Stimulated activated CD8-positive, alpha-beta memory T cell treated with anti-CD3 and anti-CD28 coated beads, Interleukin-12 subunit alpha, Interleukin-12 subunit beta, amount 100 ng/mL, for 24 hours (primary cell): ENCODE results near the gene MDM2.
"Not testable (repeated sequence)": the region's sequence is repeated elsewhere in the genome, so short reads cannot be mapped to it uniquely, and the experiment has no call there.

ENCODE experiments used
- DNase-seq: peaks from one replicate; pipeline ENCODE4 v3.0.0-alpha.2; 2020; ENCODE audit errors: extremely low read depth

MDM2 gene

DNA sequence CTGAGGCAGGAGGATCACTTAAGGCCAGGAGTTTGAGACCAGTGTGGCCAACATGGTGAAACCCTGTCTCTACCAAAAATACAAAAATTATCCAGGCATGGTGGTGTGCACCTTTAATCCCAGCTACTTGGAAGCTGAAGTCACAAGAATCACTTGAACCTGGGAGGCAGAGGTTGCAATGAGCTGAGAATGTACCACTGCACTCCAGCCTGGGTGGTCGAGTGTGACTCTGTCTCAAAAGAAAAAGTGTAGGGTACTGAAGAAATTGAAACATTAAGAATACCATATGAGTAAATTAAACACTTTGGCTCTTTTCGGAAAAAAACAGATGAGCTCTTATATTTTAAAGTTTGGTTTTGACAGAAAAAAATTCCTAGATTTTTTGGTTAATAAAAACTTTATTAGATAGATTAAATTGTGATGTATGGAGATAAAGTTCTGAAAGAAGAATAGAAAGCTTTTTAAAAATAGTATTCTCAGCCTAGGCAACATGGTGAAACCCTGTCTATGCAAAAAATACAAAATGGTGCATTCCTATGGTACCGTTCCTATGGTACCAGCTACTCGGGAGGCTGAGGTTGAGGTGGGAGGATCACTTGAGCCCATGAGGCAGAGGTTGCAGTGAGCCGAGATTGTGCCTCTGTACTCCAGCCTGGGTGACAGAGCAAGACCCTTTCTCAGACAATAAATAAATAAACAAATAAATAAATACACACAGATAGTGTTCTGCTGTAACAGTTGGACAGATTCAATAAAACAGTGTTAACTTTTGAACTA, 20.1 kb downstream of the MDM2 start:
- DNase-seq = no peak

DNA sequence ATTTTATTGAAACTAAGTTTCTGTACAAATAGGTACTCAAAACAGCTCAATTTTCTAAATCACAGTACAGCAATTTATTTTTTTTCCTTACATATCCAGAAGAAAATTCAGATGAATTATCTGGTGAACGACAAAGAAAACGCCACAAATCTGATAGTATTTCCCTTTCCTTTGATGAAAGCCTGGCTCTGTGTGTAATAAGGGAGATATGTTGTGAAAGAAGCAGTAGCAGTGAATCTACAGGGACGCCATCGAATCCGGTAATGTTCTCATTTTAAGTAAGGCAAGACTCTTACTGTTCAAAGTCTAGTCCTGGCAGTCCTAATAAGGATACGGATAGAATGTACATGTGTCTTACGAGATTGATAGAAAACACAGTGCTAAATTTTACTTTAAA, 20.7 kb downstream of the MDM2 start:
- no peak for DNase-seq

DNA sequence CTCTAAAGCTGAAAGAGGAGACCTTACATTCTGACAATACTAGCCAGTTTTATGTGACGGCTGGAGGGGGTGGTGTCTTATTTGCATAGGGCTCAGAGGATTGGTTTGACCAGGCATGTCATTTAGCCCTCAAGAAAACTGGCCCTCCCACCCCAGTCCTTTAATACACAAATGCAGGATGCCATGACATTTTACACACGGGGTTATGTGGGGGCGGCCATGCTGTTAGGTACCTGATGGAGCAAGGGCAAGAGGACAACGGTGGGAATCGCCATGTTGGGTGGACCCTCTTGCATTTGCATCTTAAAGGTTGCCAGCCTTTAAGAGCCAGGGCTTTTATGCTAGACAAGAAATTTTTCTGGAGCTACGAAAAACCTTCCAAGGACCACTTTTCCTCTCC, 23.3 kb downstream of the MDM2 start:
- DNase-seq = no peak

DNA sequence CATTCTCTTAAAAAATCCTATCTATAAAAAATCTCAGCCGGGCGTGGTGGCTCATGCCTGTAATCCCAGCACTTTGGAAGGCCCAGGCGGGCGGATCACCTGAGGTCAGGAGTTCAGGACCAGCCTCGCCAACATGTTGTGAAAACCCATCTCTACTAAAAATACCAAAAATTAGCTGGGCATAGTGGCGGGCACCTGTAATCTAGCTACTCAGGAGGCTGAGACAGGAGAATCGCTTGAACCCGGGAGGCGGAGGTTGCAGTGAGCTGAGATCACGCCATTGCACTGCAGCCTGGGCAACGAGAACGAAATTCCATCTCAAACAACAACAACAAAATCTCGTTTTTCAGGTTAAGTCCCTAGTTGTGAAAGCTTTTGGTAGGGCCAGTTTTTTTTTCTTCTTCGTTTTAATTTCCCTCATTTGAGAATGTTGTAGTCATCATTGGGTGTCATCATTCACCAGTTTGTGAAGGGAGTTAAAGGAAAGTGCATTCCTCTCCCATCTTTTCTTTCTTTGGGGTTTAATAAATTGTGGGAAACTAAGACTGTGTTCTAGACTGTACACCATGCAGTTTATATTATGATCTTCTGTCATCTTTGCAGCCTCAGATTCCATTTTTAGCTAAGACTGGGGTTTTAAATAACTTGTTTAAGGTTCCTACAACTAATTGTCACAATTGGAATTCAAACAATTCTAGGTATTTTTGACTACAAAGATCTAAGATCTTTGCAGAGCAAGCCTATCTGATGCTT, 23.9 kb downstream of the MDM2 start:
- DNase-seq = no peak

DNA sequence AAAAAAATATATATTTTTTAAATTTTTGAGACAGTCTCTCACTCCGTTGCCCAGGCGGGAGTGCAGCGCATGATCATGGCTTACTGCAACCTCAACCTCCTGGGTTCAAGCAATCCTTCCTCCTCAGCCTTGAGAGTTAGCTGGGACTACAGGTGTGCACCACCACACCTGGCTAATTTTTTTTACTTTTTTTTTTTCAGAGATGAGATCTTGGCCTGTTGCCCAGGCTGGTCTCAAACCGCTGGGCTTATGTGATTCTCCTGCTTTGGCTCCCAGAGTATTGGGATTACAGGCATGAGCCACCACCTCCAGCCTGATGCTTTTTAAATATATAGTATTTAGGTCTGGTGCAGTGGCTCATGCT, 24.5 kb downstream of the MDM2 start:
- no peak for DNase-seq

DNA sequence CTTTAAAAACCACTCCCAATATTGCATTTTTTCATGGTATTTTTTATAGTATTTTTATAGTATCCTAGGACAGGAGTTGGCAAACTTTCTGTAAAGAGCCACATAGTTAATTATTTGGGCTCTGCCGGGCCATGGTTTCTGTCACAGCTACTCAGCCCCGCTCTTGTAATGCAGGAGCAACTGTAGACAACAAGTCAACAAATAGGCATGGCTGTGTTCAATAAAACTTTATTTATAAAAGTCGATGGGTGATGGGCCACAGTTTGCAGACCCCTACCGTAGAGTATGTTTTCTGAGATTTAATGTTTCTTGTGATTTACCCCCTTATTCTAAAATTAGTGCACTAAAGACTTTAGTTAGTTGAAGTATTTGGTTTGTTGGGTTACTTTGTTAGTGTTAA, 25.5 kb downstream of the MDM2 start:
- no peak for DNase-seq

DNA sequence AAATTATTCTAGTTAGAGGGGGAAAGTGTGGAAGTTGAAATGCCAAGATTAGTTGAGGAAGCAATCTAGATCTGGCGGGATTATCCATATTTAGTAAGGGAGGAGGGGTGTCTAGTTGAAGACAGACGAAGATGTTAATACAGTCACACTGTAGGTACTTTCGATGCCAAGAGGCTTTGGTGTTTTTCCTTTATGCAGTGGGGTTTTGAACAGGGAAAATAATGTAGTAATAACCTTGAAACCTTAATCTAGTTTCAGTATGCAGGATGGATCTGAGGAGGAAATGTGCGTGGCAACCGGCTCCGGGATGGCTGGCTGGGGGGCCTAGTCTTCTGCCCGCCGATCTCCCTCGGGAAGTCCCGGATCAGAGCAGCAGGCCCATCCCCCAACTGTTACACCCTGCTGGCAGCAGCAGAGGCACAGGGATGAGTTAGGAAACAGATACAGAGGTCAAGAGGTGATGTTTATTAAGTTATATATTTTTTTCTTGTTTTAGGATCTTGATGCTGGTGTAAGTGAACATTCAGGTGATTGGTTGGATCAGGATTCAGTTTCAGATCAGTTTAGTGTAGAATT, 27.4 kb downstream of the MDM2 start:
- DNase-seq = no peak

DNA sequence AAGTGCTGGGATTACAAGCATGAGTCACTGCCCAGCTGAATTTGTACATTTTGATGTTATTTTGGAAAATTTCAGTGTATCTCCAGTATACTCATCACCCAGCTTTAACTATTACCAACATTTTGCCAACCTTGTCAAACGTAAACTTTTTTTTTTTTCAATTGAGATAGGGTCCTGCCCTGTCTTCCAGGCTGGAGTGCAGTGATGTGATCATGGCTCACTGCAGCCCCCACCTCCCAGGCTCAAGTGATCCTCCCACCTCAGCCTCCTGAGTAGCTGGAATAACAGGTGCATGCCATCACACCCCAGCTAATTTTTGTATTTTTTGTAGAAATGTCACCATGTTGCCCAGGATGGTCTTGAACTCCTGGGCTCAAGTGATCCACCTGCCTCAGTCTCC, 29.2 kb downstream of the MDM2 start:
- DNase-seq = no peak

DNA sequence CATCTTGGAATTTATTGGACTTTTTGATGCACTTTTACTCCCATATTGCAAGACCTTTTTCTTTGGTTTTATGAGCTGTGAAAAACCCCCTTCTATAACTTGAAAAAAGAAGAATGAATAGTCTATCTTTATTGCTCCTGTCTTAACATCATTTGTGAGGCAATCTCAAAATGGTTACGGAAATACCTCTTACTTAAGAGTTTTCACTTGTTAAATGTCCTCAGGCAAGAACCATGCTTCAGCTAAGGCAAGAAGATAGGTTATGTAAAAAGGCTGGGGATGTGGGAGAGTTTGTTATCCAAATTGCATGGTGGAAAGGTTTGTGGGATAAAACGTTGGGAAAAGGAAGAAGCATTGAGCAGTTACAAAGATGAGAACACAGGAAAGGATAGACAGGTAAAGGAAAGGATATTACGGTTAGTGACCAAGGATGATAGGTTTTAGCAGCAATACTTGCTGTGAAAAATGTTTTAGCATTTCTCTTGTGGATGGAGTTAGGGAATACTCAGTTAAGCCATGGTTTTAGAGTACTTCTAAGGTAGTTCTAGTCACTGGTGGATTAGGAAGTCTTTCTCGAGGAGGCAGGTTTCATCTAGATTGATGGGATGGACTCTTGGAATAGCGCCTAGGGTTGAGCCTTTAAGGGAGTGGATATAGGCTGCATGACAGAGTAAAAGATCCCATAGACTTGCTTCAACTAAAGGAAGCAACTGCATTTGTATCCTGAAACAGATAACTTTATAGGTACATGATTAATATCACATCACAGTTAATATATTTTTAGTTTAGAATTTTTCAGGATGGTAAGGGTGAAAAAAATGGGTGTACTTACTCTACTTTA, 30.3 kb downstream of the MDM2 start:
- no peak for DNase-seq

DNA sequence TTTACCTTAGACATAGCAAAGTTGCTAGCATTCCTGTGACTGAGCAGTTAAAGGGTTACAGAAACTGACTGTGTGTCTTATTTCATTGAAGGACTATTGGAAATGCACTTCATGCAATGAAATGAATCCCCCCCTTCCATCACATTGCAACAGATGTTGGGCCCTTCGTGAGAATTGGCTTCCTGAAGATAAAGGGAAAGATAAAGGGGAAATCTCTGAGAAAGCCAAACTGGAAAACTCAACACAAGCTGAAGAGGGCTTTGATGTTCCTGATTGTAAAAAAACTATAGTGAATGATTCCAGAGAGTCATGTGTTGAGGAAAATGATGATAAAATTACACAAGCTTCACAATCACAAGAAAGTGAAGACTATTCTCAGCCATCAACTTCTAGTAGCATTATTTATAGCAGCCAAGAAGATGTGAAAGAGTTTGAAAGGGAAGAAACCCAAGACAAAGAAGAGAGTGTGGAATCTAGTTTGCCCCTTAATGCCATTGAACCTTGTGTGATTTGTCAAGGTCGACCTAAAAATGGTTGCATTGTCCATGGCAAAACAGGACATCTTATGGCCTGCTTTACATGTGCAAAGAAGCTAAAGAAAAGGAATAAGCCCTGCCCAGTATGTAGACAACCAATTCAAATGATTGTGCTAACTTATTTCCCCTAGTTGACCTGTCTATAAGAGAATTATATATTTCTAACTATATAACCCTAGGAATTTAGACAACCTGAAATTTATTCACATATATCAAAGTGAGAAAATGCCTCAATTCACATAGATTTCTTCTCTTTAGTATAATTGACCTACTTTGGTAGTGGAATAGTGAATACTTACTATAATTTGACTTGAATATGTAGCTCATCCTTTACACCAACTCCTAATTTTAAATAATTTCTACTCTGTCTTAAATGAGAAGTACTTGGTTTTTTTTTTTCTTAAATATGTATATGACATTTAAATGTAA, 31.5 kb downstream of the MDM2 start:
- no peak for DNase-seq

DNA sequence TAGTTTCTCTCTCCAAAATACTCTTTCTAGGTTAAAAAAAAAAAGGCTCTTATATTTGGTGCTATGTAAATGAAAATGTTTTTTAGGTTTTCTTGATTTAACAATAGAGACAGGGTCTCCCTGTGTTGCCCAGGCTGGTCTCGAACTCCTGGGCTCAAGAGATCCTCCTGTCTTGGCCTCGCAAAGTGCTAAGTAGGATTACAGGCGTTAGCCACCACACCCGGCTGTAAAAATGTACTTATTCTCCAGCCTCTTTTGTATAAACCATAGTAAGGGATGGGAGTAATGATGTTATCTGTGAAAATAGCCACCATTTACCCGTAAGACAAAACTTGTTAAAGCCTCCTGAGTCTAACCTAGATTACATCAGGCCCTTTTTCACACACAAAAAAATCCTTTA, 33.2 kb downstream of the MDM2 start:
- DNase-seq = not testable (repeated sequence)

DNA sequence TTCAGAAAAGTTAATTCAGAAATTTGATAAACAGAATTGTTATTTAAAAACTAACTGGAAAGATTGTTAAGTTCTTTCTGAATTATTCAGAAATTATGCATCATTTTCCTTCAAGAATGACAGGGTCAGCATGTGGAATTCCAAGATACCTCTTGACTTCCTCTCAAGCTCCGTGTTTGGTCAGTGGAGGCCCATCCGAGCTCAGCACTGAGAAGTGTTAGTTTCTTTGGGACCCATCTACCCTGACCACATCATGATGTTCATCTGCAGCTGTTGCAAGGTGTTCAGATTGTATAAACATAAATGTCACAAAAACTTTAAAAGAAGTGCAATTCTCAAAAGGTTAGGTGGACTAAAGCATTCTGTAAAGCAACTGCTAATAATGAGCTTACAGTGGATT, 33.7 kb downstream of the MDM2 start:
- DNase-seq = no peak

DNA sequence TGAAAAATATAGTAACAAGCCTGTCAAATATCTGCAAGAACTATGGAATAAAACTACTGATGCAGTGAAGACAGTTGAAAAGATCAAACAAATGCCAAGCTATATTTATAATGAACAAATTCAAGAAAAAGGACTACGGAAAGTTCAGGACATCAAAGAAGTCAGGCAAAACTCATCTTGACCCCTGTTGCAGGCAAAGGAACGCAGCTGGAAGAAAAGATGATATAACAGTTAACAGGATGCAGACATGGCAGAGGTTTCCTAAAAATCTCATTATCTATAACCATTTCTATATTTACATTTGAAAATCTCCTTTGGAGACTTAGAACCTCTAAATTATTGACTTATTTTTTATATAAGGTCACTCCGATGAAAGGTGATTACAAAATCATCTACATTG, 34.1 kb downstream of the MDM2 start:
- DNase-seq = no peak

DNA sequence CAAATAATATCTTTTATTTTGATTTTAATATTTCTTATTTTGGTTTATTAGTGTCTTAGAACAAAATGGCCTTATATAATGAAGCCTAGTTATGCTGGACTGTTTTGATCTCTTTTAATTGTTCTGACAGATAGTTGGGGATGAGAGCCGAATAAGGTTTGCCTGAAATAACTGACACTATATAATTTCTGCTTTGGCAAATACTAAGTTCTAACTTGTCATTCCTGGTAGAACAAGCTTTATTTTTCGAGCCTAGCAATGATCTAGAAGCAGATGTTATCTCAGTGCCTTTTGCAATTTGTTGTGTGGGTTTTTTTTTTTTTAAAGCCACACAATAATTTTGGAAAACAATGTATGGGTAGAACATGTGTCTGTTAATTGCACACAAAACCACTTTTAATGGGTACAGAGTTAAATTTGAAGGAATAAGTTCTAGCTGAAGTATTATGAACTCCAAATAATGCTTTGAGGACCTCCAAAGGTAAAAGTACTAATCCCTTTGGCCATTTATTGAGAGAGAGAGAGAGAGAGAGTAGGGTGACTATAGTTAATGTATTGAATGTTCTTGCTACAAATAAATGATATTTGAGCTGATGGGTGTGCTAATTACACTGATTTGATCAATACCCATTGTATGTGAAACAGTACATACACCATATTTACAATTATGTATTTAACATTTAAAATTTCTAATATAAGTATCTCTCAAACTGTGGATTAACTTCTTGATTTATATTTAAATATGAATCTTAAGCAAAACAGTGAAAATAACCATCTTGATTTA, 35.0 kb downstream of the MDM2 start:
- DNase-seq = no peak

DNA sequence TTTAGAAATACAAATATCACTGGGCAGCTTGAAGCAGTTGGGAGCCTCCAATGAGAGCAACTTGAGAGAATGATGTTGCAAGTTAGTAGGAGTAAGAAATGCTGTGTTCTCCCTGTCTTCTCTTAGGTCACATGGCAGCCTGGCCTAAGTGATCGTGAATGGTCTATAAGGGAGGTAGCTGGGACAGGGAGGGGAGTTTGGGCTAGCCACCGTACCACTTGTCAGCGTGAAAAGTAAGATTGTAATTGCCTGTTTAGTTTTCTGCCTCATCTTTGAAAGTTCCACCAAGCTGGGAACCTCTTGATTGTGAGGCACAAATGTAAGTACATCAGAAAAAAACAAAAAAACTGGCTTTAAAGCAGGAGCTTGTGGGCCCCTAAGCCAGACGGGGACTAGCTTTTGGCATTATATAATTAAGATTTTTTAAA, 36.4 kb downstream of the MDM2 start:
- no peak for DNase-seq

DNA sequence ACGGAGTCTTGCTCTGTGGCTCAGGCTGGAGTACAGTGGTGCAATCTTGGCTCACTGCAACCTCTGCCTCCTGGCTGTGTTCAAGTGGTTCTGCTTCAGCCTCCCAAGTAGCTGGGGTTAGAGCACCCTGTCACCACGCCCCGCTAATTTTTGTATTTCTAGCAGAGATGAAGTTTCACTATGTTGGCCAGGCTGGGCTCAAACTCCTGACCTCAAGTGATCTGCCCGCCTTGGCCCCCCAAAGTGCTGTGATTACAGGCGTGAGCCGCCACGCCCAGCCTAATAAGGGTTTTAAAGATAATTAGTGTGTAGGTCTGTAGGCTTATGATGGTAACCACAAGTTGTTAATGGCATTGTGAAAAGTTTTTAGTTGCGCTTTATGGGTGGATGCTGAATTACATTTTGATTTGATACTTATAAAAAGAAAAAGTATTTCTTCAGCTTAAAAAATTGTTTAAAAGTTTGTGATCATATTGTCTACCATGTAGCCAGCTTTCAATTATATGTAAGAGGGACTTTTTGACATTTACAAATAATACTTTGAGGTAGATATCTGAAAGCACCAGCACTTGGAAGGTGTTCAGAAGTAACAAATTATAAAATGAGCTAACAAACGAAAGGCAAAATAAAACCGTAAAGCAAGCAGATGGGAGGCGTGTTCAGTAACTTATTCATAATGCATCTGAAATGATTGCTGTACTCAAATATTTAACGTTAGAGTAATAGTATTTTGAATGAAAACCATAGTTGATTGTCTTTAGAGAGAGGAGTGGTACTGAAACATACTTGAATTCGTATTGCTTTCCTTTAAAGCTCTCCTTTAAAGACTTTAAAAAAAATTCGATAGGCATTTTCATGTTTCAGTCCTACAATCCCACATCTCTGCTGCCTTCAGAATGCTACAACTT, 37.1 kb downstream of the MDM2 start:
- no peak for DNase-seq

DNA sequence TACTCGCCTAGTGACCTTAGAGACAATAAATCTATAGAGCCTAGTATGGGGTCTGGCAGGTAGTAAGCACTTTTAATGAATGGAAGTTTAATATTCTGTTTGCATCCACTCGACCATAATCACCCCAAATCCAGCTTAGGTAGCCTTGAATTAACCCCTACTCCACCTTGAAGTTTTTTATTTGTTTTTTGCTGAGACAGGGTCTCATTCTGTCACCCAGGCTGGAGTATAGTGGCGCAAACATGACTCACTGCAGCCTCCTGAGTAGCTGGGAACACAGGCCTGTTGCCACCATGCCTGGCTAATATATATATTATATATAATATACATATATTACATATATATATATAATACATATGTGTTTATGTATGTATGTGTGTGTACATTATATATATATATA, 38.8 kb downstream of the MDM2 start:
- no peak for DNase-seq

DNA sequence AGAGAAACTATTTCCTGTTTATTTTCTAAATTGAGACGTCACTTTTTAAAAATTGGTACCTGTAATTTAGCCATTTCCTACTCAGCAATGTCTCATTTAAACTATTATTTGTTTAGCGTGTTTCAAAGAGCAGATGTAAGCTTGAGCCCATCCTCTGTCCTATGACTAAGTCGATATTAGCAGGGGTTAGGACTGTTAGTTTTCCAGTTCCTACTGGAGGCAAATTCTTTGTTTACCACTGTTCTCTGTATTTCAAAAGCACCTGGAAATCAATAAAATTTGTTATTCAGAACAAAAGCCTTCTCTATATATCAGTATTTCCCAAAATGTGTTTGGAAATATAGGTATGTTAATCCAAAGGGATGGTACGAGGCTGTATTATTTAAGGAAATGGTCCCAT, 42.4 kb downstream of the MDM2 start:
- DNase-seq = no peak

DNA sequence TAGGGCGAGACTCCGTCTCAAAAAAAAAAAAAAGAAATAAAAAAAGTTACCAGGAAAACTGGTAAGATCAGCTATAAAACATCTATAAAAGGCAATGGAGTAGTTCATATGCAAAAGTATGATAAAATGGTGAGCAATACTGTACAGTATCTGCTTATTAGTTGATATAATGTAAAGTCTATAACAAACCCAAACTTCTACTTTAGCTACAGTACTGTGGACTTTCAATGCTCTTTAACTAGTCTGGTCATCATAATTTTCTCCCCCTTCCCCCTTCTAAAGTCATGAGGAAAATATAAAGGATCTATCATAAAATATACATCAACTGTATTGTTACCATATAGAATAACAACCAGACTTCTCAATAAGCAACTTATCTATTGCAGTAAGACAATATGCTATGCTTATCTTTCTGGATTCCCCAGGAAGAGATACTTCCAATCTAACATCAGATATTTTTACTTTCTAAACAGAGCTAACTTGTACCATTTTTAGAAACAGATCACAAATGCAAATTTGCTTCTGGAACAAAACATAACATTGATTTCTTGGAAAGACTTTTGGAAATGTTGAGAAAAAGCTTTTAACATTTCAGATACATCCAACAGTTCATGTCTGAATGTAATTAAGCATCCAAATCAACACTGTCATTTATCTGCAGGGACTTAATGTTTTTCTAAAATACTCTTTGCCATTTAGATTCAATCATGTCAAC, 43.8 kb downstream of the MDM2 start:
- DNase-seq = no peak
